Activated CD8-positive, alpha-beta memory T cell treated with anti-CD3 and anti-CD28 coated beads, Interleukin-2, amount 10 ng/mL, durations not matched to agents 7 days and 5 days (primary cell): Measurements from ENCODE around the gene KRT20. TPM values are rescaled to one million over a fixed set of nuclear protein-coding genes. Genes with fewer than 3 reads are reported as not detected.
"Not testable (repeated sequence)": the region's sequence is repeated elsewhere in the genome, so short reads cannot be mapped to it uniquely, and the experiment has no call there.

Source experiments
- ATAC-seq: fragments of 150-1000 bp; cut with Tn5 transposase; one replicate; pipeline ENCODE4 v1.10.0; 2021; ENCODE audit warnings: moderate library complexity
- CTCF ChIA-PET: fragments of 350-600 bp; sonication (Branson Sonifier 250); formaldehyde crosslinking; loops from one replicate; lab custom pipeline; 2021; ENCODE audit warnings: antibody characterized with exemption; lab: Charles Lee
- DNase-seq: peaks from one replicate; pipeline ENCODE4 v3.0.0-alpha.2; 2020
- H3K27ac Mint-ChIP-seq: one replicate; pipeline ENCODE4 v1.8.0; 2021; ENCODE audit warnings: mild to moderate bottlenecking, mixed read lengths
- H3K27me3 Mint-ChIP-seq: one replicate; pipeline ENCODE4 v1.8.0; 2021; ENCODE audit warnings: mixed read lengths
- H3K36me3 Mint-ChIP-seq: one replicate; pipeline ENCODE4 v1.8.0; 2021; ENCODE audit warnings: mild to moderate bottlenecking, mixed read lengths
- H3K4me1 Mint-ChIP-seq: one replicate; pipeline ENCODE4 v1.8.0; 2021; ENCODE audit warnings: mixed read lengths
- H3K4me3 Mint-ChIP-seq: one replicate; pipeline ENCODE4 v1.8.0; 2021; ENCODE audit warnings: mild to moderate bottlenecking, moderate library complexity, mixed read lengths
- H3K9me3 Mint-ChIP-seq: one replicate; pipeline ENCODE4 v1.8.0; 2022; ENCODE audit warnings: low read depth, mixed read lengths
- total RNA-seq, 2 experiments: library from RNA; stranded (reverse); gene quantifications; one replicate each; pipeline ENCODE4 v1.2.3, GENCODE V29; 2021

Gene KRT20
- total RNA-seq, 2 experiments from 2014 or later: not detected

DNA sequence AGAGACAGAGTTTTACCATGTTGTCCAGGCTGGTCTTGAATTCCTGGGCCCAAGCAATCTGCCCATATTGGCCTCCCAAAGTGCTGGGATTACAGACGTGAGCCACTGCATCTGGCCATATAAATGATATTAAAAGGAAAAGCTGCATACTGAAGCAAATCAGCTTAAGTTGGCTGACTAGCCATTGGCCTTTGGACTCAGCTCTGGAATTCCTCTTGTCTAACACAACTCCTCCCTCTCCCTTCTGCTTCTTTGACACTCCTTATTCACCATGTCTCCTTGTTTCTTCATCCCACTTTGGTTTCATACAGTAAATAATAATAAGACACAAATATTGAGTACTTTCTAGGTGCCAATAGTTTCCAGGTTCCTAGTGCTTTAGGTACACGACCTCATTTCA is 25.5 kb downstream of the KRT20 start:
- H3K4me3 Mint-ChIP-seq: no peak overlapping the region
- H3K36me3 Mint-ChIP-seq: no peaks in the 10 kb centered on the region

DNA sequence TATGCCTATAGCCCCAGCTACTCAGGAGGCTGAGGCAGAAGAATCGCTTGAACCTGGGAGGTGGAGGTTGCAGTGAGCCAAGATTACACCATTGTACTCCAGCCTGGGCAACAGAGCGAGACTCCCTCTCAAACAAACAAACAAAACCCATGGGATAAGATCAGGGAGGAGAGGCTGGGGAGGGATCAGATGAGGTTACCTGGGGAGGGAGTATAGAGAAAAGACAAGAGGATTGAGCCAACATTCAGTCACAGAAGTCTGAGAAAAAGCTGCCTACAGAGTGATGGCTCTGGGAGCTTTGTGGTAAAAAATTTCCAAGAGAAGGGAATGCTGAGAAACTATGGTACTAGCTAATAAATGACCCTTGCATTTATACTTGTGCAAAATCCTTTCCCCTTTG is 26.4 kb downstream of the KRT20 start:
- ATAC-seq, H3K4me3 Mint-ChIP-seq, H3K36me3 Mint-ChIP-seq, H3K4me1 Mint-ChIP-seq, H3K27ac Mint-ChIP-seq, DNase-seq, H3K9me3 Mint-ChIP-seq: not testable (repeated sequence)
- CTCF ChIA-PET: interaction anchor here (1.7 to 2.0 kb wide), 2 partner anchors 236 to 804 kb away, joined by 5 to 6 read pairs; no protein-coding TSS in a partner anchor
- peaks cover 25% of the 10 kb centered on the region for H3K27me3 Mint-ChIP-seq

More for the DNA sequence above, 25.5 kb downstream of the KRT20 start:
- Mint-ChIP-seq H3K9me3 (no peaks in the 10 kb centered on the region), H3K4me1 (no peaks in the 10 kb centered on the region), H3K27me3 (peaks cover 21% of the 10 kb centered on the region), H3K27ac (no peak overlapping the region)
- ATAC-seq: no peak
- DNase-seq: no peak
- CTCF ChIA-PET: interaction anchor here (1.7 kb wide), 1 partner anchor 803 kb away, joined by 6 read pairs; no protein-coding TSS in a partner anchor

DNA sequence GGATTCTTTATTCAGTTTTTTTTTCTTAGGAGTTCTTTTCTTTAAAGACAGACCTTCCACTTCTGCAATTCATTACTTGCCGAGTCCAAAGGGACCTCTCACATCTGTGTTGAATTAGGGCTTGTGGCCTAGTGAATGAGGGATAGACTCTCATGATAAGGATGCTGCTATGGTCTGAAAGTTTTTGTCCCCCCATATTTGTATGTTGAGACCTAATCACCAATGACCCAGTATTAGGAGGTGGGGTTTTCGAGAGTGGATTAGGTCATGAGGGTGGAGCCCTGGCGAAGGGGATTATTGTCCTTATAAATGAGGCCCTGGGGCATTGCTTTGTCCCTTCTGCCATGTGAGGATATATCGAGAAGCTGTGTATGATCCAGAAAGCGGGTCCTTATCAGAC is 27.5 kb downstream of the KRT20 start:
- Mint-ChIP-seq H3K4me3 (no peak overlapping the region), H3K9me3 (no peaks in the 10 kb centered on the region), H3K27me3 (peaks cover 27% of the 10 kb centered on the region), H3K36me3 (no peaks in the 10 kb centered on the region), H3K27ac (no peak overlapping the region), H3K4me1 (no peaks in the 10 kb centered on the region)
- DNase-seq (no peak), ATAC-seq (no peak)
- CTCF ChIA-PET: interaction anchor here (0.8 to 2.8 kb wide), 9 partner anchors 45 to 808 kb away, joined by 3 to 17 read pairs (median 4); no protein-coding TSS in a partner anchor

DNA sequence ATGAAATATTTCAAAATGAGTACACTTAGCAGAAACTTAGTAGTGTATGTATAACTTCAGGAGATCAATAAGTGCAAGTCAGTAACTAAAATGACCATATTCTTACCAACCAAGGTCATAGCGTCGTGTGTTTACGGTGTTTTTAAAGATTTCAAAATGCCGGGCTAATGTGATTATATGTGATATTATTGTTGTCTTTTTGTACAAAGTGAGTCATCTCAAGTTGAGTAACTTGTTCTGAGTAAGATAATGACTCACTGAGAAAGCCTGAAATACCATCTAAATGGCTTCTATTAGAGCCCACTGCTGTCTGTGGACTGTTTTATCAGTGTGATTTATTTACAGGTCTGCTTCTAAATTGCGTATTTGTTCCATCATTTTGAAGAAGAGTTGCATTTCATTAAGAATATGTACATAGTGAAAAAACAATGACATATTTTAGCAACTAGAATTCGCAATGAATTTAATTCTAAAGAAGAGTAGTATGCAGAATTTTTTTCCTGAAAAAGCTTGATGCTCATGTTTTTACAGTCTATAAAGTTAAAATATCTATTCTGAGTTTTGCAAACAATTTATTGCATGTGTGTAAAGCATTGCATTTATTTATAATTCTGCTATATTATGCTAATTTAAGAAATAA is 30.7 kb downstream of the KRT20 start:
- no peaks in the 10 kb centered on the region for H3K9me3 Mint-ChIP-seq
- no peak overlapping the region for H3K27ac Mint-ChIP-seq
- DNase-seq (no peak), ATAC-seq (no peak)
- peaks cover 25% of the 10 kb centered on the region for H3K27me3 Mint-ChIP-seq
- H3K4me1 Mint-ChIP-seq: no peaks in the 10 kb centered on the region
- no peaks in the 10 kb centered on the region for H3K36me3 Mint-ChIP-seq
- CTCF ChIA-PET: no interaction called here
- no peak overlapping the region for H3K4me3 Mint-ChIP-seq

DNA sequence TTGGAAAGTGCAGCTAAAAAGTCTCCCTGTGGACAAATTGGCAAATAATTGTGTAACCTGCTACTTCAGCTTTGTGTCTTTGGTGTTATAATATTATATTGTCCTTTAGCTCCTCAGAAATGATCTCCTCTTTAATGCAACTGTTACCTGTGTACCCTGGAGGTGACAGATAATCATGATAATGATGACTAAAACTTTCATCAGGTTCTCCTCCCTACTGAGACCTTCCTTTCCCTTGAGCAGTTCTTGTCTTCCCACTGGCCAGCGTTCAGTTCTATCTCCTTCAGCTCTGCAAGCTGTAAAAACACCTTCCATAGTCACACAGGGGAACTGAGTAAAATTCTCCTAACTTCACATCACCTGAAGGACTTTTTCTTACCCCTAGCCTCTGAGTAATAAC is 32.7 kb downstream of the KRT20 start:
- CTCF ChIA-PET: interaction anchor here (1.1 kb wide), 1 partner anchor 696 kb away, joined by 3 read pairs; no protein-coding TSS in a partner anchor
- Mint-ChIP-seq H3K9me3 (no peaks in the 10 kb centered on the region), H3K4me1 (no peaks in the 10 kb centered on the region), H3K36me3 (no peaks in the 10 kb centered on the region), H3K27me3 (peaks cover 33% of the 10 kb centered on the region), H3K4me3 (no peak overlapping the region), H3K27ac (no peak overlapping the region)
- no peak for ATAC-seq
- DNase-seq: no peak

DNA sequence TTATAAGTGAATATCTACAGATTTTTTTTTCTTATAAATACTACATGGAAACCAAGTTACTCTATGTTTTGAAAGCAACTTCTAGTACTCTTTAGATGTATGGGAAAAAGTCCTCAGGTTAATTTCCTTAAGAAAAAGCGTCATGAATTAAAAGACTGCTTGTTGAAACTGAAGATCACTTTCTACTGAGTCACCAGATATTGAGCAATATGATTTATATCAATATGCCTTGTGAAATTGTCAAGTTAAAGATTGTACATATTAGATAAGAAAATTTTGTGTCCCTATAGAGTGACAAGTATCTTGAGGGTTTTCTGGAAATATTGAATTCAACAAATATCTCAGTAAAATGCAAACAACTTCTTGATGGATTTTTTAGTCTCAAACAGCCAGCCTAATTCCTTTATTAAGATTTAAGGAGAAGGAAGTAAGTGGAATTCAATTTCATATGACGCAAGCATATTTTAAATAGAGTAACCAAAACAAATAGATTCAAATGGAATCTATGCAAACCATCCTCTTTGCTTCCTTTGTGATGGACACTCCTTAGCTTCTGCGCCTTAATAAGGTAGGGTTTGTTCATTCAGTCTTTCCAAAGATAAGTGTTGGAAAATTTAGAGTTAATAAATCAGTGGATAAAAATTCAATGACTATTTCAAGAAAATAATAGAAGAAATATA is 34.6 kb downstream of the KRT20 start:
- peaks cover 43% of the 10 kb centered on the region for H3K27me3 Mint-ChIP-seq
- no peaks in the 10 kb centered on the region for H3K36me3 Mint-ChIP-seq
- ATAC-seq (no peak), DNase-seq (no peak)
- H3K9me3 Mint-ChIP-seq: no peaks in the 10 kb centered on the region
- H3K4me3 Mint-ChIP-seq: no peak overlapping the region
- no peaks in the 10 kb centered on the region for H3K4me1 Mint-ChIP-seq
- H3K27ac Mint-ChIP-seq: no peak overlapping the region
- CTCF ChIA-PET: no interaction called here

DNA sequence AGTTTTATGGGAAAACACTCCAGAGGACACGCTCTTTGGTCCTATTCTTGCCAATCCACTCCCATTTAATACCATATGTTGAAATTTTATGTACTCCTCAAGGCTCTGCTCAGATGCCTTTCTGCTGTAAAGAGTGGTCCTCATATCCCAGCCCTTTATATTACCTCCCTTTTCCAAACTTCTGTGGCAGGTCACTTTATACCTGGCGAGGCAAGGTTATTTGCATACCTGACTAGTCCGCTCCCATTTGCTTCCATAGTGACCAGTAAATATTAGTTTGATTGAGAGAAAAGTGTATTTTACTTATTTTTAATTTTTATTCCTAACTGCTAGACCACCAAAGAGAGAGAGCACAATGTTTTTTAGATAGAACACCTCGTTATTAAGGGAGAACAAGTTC is 35.3 kb downstream of the KRT20 start:
- CTCF ChIA-PET: interaction anchor here (1.3 kb wide), 1 partner anchor 813 kb away, joined by 3 read pairs; no protein-coding TSS in a partner anchor
- H3K36me3 Mint-ChIP-seq: no peaks in the 10 kb centered on the region
- no peak for DNase-seq
- H3K27ac Mint-ChIP-seq: no peak overlapping the region
- H3K4me1 Mint-ChIP-seq: no peaks in the 10 kb centered on the region
- no peaks in the 10 kb centered on the region for H3K9me3 Mint-ChIP-seq
- ATAC-seq: no peak
- no peak overlapping the region for H3K4me3 Mint-ChIP-seq
- peaks cover 44% of the 10 kb centered on the region for H3K27me3 Mint-ChIP-seq

DNA sequence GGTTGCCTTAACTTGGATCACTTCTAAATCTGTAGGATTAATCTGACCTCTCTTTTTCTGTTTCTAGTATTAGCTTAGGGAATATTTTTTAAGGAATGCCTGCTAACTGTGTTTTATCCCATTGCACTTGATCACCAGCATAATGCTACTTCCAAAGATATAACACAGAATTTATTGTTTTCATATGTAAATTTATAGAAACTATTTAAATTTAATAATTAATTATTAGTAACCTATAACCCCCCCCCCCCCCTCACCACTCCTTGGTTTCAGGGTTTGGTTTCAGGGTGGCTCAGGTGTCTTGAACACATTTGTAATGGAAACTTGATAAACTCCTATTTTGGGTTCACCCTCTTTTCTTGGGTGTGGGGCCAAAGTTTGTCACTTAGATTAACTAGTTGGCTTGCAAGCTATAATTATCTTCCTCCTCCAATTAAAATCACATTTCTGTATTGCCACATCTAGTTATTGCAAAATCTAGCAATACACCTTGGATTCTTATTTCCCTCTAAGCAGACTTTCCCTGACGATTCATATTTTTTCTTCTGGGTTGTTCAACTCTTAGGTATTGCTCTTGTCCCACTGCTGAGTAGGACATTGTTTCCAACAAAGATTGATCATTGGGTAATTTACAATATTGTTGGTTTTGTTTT is 36.3 kb downstream of the KRT20 start:
- no peaks in the 10 kb centered on the region for H3K9me3 Mint-ChIP-seq
- CTCF ChIA-PET: interaction anchor here (1.1 to 1.3 kb wide), 2 partner anchors 800 to 814 kb away, joined by 3 read pairs; no protein-coding TSS in a partner anchor
- H3K4me3 Mint-ChIP-seq: no peak overlapping the region
- no peak for DNase-seq
- no peak for ATAC-seq
- H3K27ac Mint-ChIP-seq: no peak overlapping the region
- H3K36me3 Mint-ChIP-seq: no peaks in the 10 kb centered on the region
- peaks cover 46% of the 10 kb centered on the region for H3K27me3 Mint-ChIP-seq
- no peaks in the 10 kb centered on the region for H3K4me1 Mint-ChIP-seq

DNA sequence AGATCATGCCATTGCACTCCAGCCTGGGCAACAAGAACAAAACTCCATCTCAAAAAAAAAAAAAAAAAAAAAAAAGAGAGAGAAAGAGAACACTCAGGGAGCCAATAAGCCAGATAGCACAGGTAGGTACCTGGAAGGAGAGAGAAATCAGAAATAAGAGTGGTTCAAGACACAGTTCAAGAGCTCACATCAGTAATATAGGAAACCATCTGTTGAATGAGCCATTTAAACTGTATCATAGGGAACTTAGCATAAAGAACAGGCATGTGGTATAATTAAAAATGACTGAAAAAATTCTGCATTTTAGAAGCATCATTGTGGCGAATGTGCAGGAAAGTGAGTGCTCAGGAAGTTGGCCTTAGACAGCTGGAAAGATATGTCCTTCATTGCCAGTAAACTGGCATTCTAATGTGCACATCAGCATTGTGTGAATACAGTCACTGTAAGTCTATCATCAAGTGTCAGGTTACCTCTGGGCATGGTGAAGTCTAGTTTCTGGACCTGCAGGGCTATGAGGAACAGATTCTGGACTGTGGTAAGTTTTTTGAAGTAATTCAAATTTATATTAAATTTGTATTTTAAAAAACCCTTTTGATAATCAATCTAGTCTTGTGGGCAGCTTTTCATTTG is 38.4 kb downstream of the KRT20 start:
- H3K36me3 Mint-ChIP-seq: no peaks in the 10 kb centered on the region
- no peak overlapping the region for H3K27ac Mint-ChIP-seq
- no peaks in the 10 kb centered on the region for H3K9me3 Mint-ChIP-seq
- ATAC-seq (no peak), DNase-seq (no peak)
- H3K4me3 Mint-ChIP-seq: no peak overlapping the region
- peaks cover 46% of the 10 kb centered on the region for H3K27me3 Mint-ChIP-seq
- H3K4me1 Mint-ChIP-seq: peaks cover 2% of the 10 kb centered on the region
- CTCF ChIA-PET: interaction anchor here (0.9 kb wide), 1 partner anchor 39 kb away, joined by 3 read pairs; no protein-coding TSS in a partner anchor

DNA sequence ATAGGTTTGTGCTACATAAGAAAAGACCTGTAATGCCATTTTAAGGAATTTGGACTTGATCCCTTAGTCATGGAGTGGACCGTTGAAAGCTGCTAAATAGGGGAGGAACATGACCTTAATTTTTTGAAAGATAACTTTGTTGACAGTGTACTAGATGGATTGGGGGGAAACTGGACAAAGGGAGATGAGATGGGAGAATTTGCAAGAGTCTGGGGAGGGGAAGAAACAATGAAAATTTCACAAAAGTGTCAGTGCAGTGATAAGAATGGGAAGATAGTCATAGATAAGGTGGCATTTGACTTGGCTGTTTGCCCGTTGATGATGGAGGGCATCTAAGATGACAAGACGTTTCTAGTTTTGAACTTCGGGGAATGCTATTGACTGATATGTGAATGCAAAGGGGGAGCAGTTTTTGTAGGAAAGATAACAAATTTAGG is 40.4 kb downstream of the KRT20 start:
- Mint-ChIP-seq H3K36me3 (no peaks in the 10 kb centered on the region), H3K4me3 (no peak overlapping the region), H3K27me3 (peaks cover 43% of the 10 kb centered on the region), H3K9me3 (no peaks in the 10 kb centered on the region), H3K4me1 (peaks cover 2% of the 10 kb centered on the region), H3K27ac (no peak overlapping the region)
- DNase-seq (no peak), ATAC-seq (no peak)
- CTCF ChIA-PET: no interaction called here

DNA sequence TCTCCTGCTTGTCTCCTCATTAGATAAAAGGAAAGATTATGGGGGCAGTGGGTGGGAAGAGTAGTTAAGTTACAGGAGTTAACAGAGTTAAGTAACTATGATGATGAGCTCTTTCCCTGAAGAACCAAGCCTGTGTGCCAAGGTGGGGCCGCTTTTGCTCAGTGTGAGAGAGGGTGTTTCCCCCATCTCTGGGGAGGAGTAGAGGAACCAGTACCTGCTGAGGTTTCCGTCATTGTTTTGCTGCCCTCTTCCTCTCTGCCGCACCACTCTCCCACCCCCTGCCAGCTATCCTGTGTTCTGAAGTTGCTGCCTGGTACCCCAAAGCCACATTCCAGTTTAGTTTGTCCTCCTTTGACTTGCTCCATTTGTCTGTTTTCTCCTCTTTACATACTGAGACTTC is 41.8 kb downstream of the KRT20 start:
- no peak overlapping the region for H3K27ac Mint-ChIP-seq
- no peak for DNase-seq
- no peak for ATAC-seq
- no peaks in the 10 kb centered on the region for H3K36me3 Mint-ChIP-seq
- H3K27me3 Mint-ChIP-seq: peaks cover 39% of the 10 kb centered on the region
- peaks cover 2% of the 10 kb centered on the region for H3K4me1 Mint-ChIP-seq
- CTCF ChIA-PET: no interaction called here
- H3K9me3 Mint-ChIP-seq: no peaks in the 10 kb centered on the region
- H3K4me3 Mint-ChIP-seq: no peak overlapping the region

DNA sequence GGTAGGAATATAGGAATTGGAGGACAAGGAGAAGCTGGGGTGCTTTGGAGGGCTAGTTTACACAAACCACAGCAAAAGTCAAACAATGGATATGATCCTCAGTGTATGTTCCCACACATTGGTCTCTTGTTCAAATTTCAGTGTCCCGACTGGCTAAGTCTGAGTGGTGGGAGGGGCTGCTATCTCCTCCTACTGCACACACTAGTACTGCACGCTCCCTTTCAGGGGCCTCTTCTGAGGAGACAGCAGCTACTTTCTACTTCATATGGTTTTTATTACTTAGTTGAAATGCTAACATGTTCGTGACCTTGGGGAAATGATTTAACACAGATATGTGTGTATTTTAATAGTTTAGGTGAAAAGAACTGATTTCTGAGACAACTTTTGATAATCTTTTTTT is 43.8 kb downstream of the KRT20 start:
- ATAC-seq (no peak), DNase-seq (no peak)
- no peak overlapping the region for H3K4me3 Mint-ChIP-seq
- CTCF ChIA-PET: no interaction called here
- H3K27me3 Mint-ChIP-seq: peaks cover 28% of the 10 kb centered on the region
- no peaks in the 10 kb centered on the region for H3K36me3 Mint-ChIP-seq
- no peak overlapping the region for H3K27ac Mint-ChIP-seq
- H3K9me3 Mint-ChIP-seq: no peaks in the 10 kb centered on the region
- peaks cover 2% of the 10 kb centered on the region for H3K4me1 Mint-ChIP-seq

DNA sequence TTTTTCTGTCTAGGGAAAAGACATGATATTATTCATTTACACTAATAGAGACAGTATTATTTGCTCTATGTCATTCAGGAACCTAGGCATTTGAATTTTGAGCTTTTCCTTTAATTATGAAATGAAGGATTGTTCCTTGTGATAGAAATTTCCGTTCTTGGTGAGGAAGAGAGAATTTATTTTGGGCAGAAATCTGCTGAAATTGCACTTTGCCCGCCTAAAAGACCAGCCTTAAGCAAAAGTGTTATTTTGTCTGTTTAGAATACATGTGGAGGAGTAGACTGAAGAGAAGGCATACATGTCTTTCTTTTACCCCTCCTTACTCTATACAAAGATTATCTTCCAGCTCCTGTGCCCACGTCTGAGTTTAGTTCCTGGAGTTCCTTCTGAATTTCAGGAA is 45.8 kb downstream of the KRT20 start:
- ATAC-seq (no peak), DNase-seq (no peak)
- CTCF ChIA-PET: no interaction called here
- H3K4me3 Mint-ChIP-seq: no peak overlapping the region
- H3K9me3 Mint-ChIP-seq: no peaks in the 10 kb centered on the region
- peaks cover 2% of the 10 kb centered on the region for H3K4me1 Mint-ChIP-seq
- peaks cover 8% of the 10 kb centered on the region for H3K36me3 Mint-ChIP-seq
- no peak overlapping the region for H3K27ac Mint-ChIP-seq
- peaks cover 11% of the 10 kb centered on the region for H3K27me3 Mint-ChIP-seq
